NCI-H524 treated with DMSO at 0.1 percent for 48 hours (cell line): ENCODE results near the gene TAB2.
"Not testable (repeated sequence)": the region's sequence is repeated elsewhere in the genome, so short reads cannot be mapped to it uniquely, and the experiment has no call there.

ENCODE experiments used
- DNase-seq: peaks from one replicate; lab custom pipeline; 2025; lab: John Stamatoyannopoulos, UW

TAB2 gene

DNA sequence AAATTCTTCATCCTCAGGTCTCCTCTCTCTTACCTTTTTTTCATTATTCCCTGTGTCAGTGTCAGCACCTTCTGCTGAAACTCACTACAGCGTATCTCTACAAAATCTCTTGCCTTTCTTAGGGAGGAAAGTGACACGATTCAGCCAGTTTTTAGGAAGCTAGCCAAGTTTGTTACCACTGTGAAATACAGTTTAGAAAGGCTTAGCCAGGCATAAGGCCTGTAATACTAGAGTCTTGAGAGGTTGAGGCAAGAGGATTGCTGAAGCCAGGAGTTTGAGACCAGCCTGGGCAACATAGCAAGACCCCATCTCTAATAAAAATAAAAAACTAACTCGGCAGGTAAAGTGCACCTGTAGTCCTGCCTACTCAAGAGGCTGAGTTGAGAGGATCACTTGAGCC is 16.7 kb downstream of the TAB2 start:
- DNase-seq = no peak

GRCh38 chr6:149334682-149335160 is 17.2 kb downstream of the TAB2 start:
- DNase-seq = no peak

GRCh38 chr6:149335924-149336608 is 18.6 kb downstream of the TAB2 start:
- no peak for DNase-seq

DNA sequence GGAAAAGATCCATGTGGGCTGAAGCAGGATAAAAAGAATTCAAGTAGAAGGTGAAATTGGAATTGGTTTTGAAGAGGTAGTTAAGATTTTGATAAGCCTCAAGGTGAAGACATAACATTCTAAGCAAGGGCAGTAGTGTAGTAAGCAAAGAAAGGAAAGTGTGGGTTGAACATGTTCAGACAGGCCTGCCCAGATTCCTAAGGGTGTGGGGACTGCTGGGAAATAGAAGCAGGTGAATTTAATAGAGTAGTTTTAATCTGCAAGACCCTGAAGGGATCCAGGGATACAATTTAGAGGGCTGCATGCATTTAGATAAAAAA is 19.1 kb downstream of the TAB2 start:
- no peak for DNase-seq

DNA sequence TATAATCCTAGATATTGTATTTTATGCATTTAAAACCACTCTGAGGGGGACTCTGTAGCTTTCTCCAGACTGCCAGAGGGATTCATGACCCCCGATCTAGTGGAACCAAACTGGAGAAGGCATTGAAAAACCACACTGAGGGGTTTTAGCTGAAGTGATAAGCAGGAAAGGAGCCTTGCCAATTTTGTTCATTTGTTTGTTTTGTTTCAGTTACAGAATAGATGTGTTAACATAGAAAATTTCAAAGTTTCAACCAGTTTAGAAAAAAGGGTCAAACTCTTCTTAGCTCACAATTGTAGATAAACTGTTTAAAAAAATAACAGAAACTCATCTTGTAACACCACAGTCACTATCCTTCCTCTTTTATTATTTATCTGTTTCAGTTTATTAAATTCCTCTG is 19.8 kb downstream of the TAB2 start:
- no peak for DNase-seq

GRCh38 chr6:149340200-149340599 is 22.7 kb downstream of the TAB2 start:
- no peak for DNase-seq

DNA sequence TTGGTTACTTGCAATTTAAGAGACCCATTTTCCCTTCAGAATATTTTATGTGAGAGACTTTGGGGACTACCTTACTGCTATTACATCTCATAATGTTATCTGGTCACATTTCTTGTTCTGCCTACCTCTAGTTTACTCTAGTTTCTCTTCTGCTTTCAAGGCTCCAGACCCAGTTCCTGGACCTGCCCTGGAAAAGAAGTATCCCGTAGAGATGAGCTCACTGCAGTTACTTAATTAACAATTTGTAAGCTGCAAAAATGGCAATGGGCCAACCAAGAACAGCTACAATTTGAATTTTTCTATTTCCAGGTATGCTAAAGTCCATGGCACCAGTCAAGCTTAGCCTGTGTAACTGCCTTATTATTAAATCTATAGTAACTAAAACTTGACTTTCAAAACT is 25.0 kb downstream of the TAB2 start:
- DNase-seq = no peak

DNA sequence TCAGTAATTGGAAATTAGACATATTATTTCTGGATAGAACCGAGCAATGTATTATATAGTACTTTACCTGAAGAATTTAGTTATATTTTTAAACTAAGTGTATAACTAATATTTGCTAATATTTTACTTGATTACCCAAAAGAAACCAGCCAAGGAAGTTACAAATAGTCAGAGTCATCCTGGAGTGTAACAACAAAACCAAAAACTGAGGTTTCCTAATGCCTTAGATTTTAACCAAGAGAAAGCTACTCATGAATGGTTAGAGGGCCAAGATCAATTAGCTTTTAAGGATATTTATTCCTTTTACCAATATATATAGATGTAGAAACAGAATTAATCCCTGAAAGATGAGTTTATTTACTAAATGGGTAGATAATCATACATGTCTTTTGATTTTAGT is 26.0 kb downstream of the TAB2 start:
- DNase-seq = no peak

DNA sequence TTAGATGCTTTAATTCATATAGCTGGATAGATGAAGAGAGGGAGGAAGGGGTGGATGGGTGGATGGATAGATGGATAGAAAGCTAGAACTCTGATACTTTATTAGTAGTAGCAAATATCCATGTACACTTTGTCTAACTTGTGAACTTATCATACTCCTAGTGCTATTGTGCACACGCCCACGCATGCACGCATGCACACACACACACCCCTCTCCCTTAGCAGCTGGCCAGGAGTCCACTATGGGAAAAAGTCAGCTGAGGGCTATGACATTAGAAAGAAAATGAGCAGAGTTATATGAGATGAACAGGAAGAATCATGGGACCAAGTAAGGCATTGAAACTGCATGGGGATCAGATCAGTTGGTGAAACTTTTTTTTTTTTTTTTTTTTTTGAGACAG is 28.6 kb downstream of the TAB2 start:
- DNase-seq = no peak

DNA sequence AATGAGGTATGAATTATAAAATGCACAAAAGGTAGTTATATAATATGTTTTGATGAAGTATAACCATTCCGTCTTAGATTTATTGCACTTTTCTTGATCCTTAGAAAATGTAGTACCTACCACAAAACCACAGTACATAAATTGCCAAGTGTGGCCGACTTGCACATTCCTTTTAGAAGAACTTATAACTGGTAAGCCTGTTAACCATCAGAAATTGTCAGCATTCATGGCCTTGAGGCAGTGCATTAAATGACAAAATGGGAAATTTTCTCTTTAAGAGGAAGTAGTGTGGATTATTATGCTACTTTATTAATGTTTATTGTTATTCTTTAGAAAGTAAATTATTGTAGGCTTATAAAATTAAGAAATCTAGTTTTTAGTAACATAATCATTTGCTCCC is 29.6 kb downstream of the TAB2 start:
- DNase-seq = no peak

DNA sequence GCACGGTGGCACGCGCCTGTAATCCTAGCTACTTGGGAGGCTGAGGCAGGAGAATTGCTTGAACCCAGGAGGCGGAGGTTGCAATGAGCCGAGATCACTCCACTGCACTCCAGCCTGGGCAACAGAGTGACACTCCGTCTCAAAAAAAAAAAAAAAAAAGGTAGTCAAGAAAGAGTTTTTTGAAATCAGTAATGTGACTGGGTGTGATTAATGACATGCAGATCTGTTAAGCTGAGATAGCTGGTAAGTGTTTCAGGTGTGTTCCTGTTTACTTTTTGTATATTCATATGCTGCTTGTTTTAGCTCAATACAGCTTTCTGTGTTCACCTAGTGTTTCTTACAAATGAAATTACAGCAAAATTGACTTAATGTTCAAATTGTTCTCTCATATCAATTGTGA is 31.8 kb downstream of the TAB2 start:
- DNase-seq = not testable (repeated sequence)

DNA sequence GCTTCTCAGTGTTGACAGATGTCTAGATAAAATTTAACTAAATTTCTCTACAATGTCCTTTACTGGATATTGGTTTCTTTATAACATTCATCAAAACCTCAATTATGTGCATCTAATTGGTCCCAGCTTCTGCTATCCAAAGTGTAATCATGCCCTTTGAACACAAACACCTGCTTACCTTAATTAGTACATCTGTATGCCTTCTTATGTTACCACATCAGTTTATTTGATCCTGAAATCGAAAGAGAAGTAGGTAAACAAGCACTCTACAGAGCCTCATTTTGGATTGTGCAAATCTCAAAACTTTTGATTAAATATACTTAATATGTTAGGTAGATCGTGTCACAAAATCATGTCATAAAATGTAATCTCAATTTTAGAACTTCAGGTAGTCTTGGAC is 36.5 kb downstream of the TAB2 start:
- peak; percentile 13 for DNase-seq

DNA sequence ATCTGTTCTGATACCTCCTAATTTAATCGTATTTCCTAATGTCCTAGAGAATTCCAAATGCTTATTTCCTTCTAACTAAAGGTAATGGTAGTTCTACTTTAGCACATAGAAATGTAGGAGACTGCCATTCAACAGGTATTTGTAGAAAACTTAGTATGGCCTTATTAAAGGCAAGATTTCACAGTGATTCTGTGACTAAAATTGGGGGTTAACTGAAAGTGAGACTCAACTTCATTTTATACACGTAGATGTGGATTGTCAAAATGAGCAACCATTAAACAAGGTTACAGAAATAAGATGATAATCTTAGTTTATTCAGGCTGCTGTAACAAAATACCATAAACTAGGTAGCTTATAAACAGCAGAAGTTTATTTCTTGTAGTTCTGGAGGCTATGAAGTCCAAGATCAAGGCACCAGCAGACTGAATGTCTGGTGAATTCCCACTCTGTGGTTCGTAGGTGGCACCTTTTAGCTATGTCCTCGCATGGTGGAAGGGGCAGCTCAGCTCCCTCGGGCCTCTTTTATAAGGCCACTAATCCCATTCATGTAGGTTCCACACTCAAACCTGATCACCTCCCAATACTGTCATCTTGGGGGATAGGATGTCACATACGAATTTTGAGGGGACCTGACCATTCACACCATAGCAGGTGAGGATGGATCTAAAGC is 38.7 kb downstream of the TAB2 start:
- no peak for DNase-seq

DNA sequence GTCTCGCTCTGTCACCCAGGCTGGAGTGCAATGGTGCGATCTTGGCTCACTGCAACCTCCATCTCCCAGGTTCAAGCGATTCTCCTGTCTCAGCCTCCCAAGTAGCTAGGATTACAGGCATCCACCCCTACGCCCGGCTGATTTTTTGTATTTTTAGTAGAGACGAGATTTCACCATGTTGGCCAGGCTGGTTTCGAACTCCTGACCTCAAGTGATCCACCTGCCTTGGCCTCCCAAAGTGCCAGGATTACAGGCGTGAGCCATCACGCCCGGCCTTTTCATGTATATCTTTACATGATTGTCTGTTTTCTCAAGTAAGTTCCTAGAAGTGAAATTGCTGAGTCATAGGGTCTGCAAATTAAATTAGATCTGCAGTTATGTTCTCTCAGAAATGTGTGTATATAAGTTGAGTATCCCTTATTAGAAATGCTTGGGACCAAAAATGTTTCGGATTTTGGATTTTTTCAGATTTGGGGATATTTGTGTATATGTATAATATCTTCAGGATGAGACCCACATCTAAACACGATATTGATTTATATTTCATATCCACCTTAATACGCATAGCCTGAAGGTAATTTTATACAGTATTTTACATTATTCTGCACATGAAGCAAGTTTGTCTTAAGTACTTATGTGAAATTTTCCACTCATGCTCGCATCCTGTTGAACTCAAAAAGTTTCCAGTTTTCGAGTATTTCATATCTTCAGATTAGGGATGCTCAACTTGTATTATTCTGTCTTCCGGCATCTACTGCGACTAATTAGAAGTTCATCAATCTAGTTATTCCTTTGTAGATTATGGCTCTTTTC is 40.4 kb downstream of the TAB2 start:
- DNase-seq = no peak

DNA sequence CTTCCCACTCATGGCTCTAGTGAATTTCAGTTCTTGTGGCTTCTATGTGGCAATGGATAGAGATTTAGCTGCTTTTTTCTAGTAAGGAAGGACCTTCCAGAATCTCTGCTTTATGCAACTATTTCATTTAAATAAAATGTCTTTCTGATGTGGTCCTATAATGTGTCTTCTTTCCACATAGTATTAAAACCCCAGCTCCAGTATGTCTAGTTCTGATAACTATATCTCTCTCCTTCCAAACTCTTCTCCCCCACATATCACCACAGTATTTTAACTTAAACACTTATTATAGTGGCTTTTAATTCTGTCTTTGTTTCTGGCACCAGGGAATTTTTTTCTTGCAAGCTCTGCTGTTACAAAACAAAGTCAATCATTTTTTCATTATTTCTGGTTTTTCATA is 41.9 kb downstream of the TAB2 start:
- DNase-seq = no peak

GRCh38 chr6:149360536-149360935 is 43.0 kb downstream of the TAB2 start:
- DNase-seq = no peak

GRCh38 chr6:149362289-149362688 is 44.8 kb downstream of the TAB2 start:
- DNase-seq = no peak

GRCh38 chr6:149363154-149363553 is 45.6 kb downstream of the TAB2 start:
- DNase-seq = no peak

DNA sequence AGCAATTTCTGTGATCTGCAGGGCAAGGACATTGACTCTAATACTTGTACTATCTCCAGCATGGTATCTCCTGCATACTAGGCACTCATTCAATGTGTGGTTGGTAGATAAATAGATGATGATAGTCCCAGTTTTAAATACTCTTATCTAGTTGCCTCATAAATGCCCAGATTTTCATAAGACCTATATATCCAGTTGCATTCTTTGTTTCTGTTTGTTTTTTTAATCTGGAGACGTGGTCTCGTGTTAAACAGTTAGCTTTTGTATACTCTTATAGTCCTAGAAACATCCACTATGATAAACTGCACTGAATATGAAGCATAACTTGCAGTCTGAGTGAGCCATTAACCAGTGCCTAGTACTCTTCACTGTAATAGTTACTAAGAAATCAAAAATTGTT is 47.0 kb downstream of the TAB2 start:
- no peak for DNase-seq

- no peak for DNase-seq
These were observed 47.7 kb downstream of the TAB2 start for GRCh38 chr6:149365197-149365596.

DNA sequence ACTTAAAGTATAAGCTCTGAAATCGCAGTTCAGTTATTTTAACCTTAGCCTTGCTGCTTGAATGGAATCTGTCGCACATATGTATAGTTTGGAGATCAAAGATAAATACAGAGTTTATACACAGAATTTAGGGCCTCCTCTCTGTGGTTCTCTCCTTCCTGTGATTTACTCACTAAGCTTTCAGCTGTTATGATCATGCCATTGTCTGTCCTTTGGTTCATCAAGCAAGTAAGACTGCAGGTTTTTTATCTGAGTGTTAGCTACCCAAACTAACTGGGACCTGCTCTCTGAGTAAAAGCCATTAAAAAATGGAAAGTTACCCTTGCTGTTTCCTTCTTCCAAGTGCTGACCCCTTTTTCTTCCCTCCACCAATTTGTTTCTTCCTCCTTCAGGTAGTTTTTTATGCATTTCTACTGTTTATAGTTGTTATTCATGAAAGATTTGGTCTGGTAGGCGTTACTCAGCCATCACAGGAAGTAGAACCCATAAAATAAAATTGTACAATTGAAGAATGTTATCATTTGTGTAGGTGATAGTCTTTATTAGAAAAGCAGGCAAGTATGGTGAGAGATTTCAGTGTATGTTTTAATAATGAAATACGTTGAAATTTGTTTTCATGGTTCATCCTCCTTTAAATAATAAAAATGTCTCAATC is 48.9 kb downstream of the TAB2 start:
- no peak for DNase-seq

GRCh38 chr6:149368065-149368464 is 50.6 kb downstream of the TAB2 start:
- DNase-seq = no peak

GRCh38 chr6:149371154-149371553 is 53.6 kb downstream of the TAB2 start:
- no peak for DNase-seq
